Transverse colon (tissue), 4 donors: ENCODE results near the gene INPP5B.

ENCODE experiments used
- CTCF ChIP-seq, 5 experiments: fragments of 200-600 bp in 3 of 5; fragments of 450-650 bp in 2 of 5; sonication (generic) in 3 of 5; IDR thresholded peaks; 1 replicate in 2 of 5; 2 replicates in 3 of 5; pipeline ENCODE4 v1.5.1; 2016 to 2017; ENCODE audit warnings: antibody characterized with exemption in 5 of 5, inconsistent platforms in 3 of 5, mild to moderate bottlenecking in 2 of 5, moderate library complexity in 1 of 5
- EP300 ChIP-seq: sonication (generic); formaldehyde crosslinking; IDR thresholded peaks from one replicate; pipeline ENCODE4 v1.6.1; 2017; ENCODE audit warnings: antibody characterized with exemption, low read depth
- POLR2A ChIP-seq: fragments of 450-650 bp; IDR thresholded peaks from one replicate; pipeline ENCODE4 v1.6.1; 2016; ENCODE audit warnings: antibody characterized with exemption, mild to moderate bottlenecking, moderate library complexity
- POLR2AphosphoS5 ChIP-seq, 3 donors: sonication (generic); formaldehyde crosslinking; IDR thresholded peaks; one replicate each; pipeline ENCODE4 v1.6.1; 2016; ENCODE audit warnings: antibody characterized with exemption in 3 of 3

- no peak for TF ChIP-seq CTCF (IDR thresholded peaks at IDR 0.05)
- TF ChIP-seq POLR2A, result no peak
- no peak for TF ChIP-seq POLR2AphosphoS5 (IDR thresholded peaks at IDR 0.05)
- TF ChIP-seq EP300, result no peak
Observed at GRCh38 chr1:37822906-37823815, 123.7 kb downstream of the INPP5B start.
